Chondrocyte (in vitro differentiated cells): ENCODE data around the gene SH3PXD2A. TPM values are rescaled to one million over a fixed set of nuclear protein-coding genes. Genes with fewer than 3 reads are reported as not detected.

Experiments
- DNase-seq: peaks from one replicate; pipeline ENCODE4 v3.0.0; 2021; ENCODE audit warnings: mixed read lengths, low spot score
- H3K27ac Mint-ChIP-seq: one replicate; pipeline ENCODE4 v1.8.0; 2021; ENCODE audit warnings: mild to moderate bottlenecking, moderate library complexity, mixed read lengths; ENCODE audit not compliant: unreplicated experiment
- H3K27me3 Mint-ChIP-seq: 2 replicates; pipeline ENCODE4 v1.8.0; 2021; ENCODE audit warnings: low read depth, mixed read lengths
- H3K36me3 Mint-ChIP-seq: 2 replicates; pipeline ENCODE4 v1.8.0; 2021; ENCODE audit warnings: low read depth, mixed read lengths
- H3K4me1 Mint-ChIP-seq: 2 replicates; pipeline ENCODE4 v1.8.0; 2021; ENCODE audit warnings: low read depth, mild to moderate bottlenecking, mixed read lengths
- H3K4me3 Mint-ChIP-seq: one replicate; pipeline ENCODE4 v1.8.0; 2021; ENCODE audit warnings: mild to moderate bottlenecking, moderate library complexity, mixed read lengths; ENCODE audit not compliant: unreplicated experiment
- H3K9me3 Mint-ChIP-seq: 2 replicates; pipeline ENCODE4 v1.8.0; 2021; ENCODE audit warnings: low read depth, mixed read lengths
- CTCF ChIP-seq: fragments of 200-600 bp; sonication (generic); IDR thresholded peaks from 2 replicates; pipeline ENCODE4 v1.5.0; 2021; ENCODE audit warnings: antibody characterized with exemption, mild to moderate bottlenecking, moderate library complexity
- total RNA-seq: library from RNA; stranded (reverse); gene quantifications from 3 replicates; pipeline ENCODE4 v1.2.1, GENCODE V29; 2021

Gene SH3PXD2A
- total RNA-seq, 1 donor from 2014 or later, result 46.0 TPM

DNA sequence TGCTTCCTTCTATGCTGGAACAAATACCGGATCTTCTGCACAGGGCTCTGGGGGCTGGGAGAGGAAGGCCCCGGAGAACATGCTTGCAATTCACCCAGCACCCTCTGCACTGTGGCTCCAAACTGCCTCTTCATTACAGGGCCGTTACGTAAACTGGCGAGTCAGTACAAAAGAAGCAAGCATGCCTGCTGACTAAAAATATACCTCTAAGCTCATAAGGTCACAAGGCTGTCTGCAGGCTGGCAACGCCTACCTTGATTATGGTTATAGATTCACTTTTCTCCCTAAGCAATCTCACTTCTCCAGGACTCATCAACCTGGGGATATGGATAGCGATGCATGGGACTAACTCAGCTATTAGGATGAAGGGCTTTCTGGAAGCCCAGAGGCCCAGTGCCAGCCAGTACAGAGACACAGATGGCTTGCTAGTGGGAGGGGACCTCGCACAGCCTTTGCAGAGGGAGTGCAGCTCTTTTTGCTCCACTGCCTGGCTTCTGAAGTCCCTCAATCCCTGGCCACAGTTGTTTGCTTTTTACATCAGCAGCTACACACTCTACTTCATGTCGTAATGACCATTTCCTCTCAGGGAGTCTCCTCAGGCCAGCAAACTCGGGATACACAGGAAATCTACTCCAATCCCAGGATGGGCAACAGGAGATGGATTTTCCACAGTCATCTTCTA lies 96.1 kb downstream of the SH3PXD2A start:
- peaks cover 3% of the 10 kb centered on the region for H3K27me3 Mint-ChIP-seq
- no peak overlapping the region for H3K4me3 Mint-ChIP-seq
- DNase-seq, result no peak
- peaks cover 26% of the 10 kb centered on the region for H3K4me1 Mint-ChIP-seq
- H3K9me3 Mint-ChIP-seq, result no peaks in the 10 kb centered on the region
- peak overlapping the region; percentile 86 for H3K27ac Mint-ChIP-seq
- TF ChIP-seq CTCF, result no peak
- no peaks in the 10 kb centered on the region for H3K36me3 Mint-ChIP-seq

DNA sequence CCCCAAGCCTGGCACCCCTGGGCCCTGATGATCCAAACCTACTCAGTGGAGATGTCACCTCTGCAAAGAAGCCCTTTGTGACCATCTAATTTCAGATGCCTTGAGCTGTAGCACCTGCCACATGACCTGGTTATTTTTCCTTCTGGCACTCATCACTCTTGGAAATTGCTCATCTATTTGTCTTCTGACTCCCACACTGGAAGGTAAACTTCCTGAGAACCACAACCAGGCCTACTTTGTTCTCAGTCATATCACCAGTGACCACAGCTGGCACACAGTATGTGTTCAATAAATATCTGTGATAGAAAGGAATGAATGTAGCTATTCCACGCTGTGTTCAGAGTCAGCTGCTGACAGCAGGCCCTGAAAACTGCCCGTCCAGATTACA lies 97.1 kb downstream of the SH3PXD2A start:
- Mint-ChIP-seq H3K27ac (peak overlapping the region; percentile 67), H3K4me1 (peaks cover 26% of the 10 kb centered on the region), H3K9me3 (no peaks in the 10 kb centered on the region), H3K4me3 (no peak overlapping the region), H3K36me3 (no peaks in the 10 kb centered on the region), H3K27me3 (no peaks in the 10 kb centered on the region)
- no peak for DNase-seq
- no peak for TF ChIP-seq CTCF

DNA sequence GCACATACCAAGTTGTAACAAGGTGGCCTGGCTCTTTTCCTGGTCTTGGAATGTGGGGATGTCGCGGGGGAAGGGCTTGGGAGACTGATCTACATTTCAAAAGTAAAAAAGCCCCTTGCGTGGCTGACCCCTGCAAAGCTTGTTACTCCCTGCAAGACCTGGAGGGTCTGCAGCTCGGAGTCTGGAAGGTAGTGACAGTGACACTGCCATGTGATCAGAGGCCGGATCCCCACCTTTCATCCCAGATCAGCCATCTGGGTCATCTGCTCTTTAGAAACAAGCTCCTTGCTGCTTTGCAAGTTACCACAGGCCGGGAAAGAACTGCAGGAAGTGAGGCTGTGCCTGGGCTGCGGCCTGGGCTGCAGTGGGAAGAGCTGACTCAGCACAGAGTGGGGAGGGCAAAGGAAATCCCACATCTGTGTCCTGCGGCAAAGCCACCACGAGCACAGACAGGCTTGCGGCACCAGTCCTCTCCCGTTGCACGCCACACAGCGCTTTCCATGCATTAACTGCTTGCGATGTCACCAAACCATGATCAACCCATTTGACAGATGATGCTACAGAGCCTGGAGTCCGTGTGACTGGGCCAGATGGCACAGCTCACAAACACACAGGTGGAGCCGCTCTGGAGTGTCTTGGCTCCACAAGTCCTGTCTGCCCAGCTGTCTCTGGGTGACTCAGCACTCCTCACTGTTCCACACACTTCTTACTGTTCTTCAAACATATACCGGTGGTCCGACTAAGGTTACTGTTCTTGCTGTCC lies 97.7 kb downstream of the SH3PXD2A start:
- H3K27ac Mint-ChIP-seq, result peak overlapping the region; percentile 67
- H3K27me3 Mint-ChIP-seq, result no peaks in the 10 kb centered on the region
- no peaks in the 10 kb centered on the region for H3K9me3 Mint-ChIP-seq
- H3K4me3 Mint-ChIP-seq, result no peak overlapping the region
- DNase-seq, result no peak
- peaks cover 26% of the 10 kb centered on the region for H3K4me1 Mint-ChIP-seq
- no peak for TF ChIP-seq CTCF
- no peaks in the 10 kb centered on the region for H3K36me3 Mint-ChIP-seq

- Mint-ChIP-seq H3K27ac (no peak overlapping the region), H3K36me3 (no peaks in the 10 kb centered on the region), H3K4me1 (peaks cover 33% of the 10 kb centered on the region), H3K27me3 (no peaks in the 10 kb centered on the region), H3K4me3 (no peak overlapping the region), H3K9me3 (peaks cover 2% of the 10 kb centered on the region)
- no peak for DNase-seq
- no peak for TF ChIP-seq CTCF
These were observed 99.0 kb downstream of the SH3PXD2A start for GRCh38 chr10:103756277-103756869.

DNA sequence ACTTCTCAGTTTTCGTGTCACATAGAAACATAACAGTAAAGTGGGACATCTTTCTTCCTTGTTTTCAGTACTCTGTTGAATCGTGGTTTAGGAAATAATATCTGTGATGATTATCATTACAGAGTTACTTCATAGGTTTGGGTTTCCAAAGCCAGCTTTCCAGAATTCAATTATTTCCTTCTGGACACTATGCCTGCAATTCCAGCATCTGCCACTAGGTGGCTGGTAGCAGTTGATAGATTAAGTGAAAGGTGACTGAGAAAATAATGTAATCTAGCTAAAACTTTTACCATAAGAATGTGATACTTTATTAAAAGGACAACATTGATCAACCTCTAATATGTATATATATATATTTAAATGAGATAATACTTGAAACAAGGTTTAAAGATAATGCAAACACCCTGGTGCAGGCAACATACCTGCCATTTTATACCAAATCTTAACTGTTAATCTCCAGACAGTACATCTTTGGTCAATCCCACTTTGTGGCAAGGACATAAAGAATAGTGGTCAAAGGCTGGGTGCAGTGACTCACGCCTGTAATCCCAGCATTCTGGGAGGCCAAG lies 102.6 kb downstream of the SH3PXD2A start:
- peaks cover 2% of the 10 kb centered on the region for H3K9me3 Mint-ChIP-seq
- no peak overlapping the region for H3K27ac Mint-ChIP-seq
- peak; percentile 82 for TF ChIP-seq CTCF
- no peaks in the 10 kb centered on the region for H3K36me3 Mint-ChIP-seq
- no peak overlapping the region for H3K4me3 Mint-ChIP-seq
- H3K4me1 Mint-ChIP-seq, result peaks cover 16% of the 10 kb centered on the region
- DNase-seq, result no peak
- H3K27me3 Mint-ChIP-seq, result no peaks in the 10 kb centered on the region
